ENCODE results near the gene ISG15. TPM values are rescaled to one million over a fixed set of nuclear protein-coding genes. Genes with fewer than 3 reads are reported as not detected.

Gene ISG15
- total and polyA plus RNA-seq, 2 of the 13 experiments (the other 11 are each of a cell fraction or from before 2014, with no cell fraction given) = 42.1 to 54.9 TPM

GRCh38 chr1:1047407-1047806 lies 34.1 kb downstream of the ISG15 start (continued):
- TF ChIP-seq, protein P1, sequence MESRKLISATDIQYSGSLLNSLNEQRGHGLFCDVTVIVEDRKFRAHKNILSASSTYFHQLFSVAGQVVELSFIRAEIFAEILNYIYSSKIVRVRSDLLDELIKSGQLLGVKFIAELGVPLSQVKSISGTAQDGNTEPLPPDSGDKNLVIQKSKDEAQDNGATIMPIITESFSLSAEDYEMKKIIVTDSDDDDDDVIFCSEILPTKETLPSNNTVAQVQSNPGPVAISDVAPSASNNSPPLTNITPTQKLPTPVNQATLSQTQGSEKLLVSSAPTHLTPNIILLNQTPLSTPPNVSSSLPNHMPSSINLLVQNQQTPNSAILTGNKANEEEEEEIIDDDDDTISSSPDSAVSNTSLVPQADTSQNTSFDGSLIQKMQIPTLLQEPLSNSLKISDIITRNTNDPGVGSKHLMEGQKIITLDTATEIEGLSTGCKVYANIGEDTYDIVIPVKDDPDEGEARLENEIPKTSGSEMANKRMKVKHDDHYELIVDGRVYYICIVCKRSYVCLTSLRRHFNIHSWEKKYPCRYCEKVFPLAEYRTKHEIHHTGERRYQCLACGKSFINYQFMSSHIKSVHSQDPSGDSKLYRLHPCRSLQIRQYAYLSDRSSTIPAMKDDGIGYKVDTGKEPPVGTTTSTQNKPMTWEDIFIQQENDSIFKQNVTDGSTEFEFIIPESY (CRISPR knock-in tag; IDR thresholded peaks at IDR 0.05) = peak; percentile 87
- peak; percentile 25; the same call in 1 of the 2 replicates for TF ChIP-seq HNF4A (CRISPR knock-in tag; IDR thresholded peaks at IDR 0.05)

GRCh38 chr1:1047963-1048362 lies 34.7 kb downstream of the ISG15 start:
- H4K20me1 ChIP-seq (ENCODE audit: insufficient read depth, low read length) = no peaks in the 10 kb centered on the region
- ATAC-seq (no peak), DNase-seq (ENCODE audit: low spot score) (no peak), FAIRE-seq (no peak)
- no TSS peak for BruUV-seq (replicated peaks)
- 96% methylated on average over 22 of the region's 25 CpGs for WGBS (ENCODE audit: low lambda C conversion rate)
- no peaks in the 10 kb centered on the region for H3K4me1 ChIP-seq (ENCODE audit: insufficient read depth, low read length)
- CTCF ChIA-PET (ENCODE audit: low intra/inter-chr PET ratio, low total read pairs) = no interaction called here
- no peaks in the 10 kb centered on the region for H3K79me2 ChIP-seq (ENCODE audit: insufficient read depth, low read length)
- H3K27ac ChIP-seq (ENCODE audit: extremely low read length, insufficient read depth, low read length) = no peak overlapping the region
- H3K36me3 ChIP-seq (replicated peaks in 1 of 2; ENCODE audit: control insufficient read depth in 1 of 2, insufficient read depth in 2 of 2, low read length in 2 of 2) = peaks cover 53 to 68% of the 10 kb centered on the region in 2 experiments; a peak in 4 of 5 replicates
- no peak overlapping the region for H3K4me2 ChIP-seq (ENCODE audit: low read depth, low read length)
- no peaks in the 10 kb centered on the region for H3K9me3 ChIP-seq (ENCODE audit: low read length)
- H3K4me3 ChIP-seq (replicated peaks in 1 of 3; ENCODE audit: insufficient read depth in 1 of 3, low read depth in 2 of 3, low read length in 3 of 3) = no peak overlapping the region
- no peak overlapping the region for H2AFZ ChIP-seq (ENCODE audit: low read length)
- in situ Hi-C loops (cut with HindIII; ENCODE audit: extremely low pct_ligation_motif_present, low pct_unique_long_range_greater_than_20kb) (no loop called here), intact Hi-C loops (cut with micrococcal nuclease; ENCODE audit: unreplicated experiment) (no loop called here)
- POLR2A ChIA-PET = no interaction called here
- H3K27me3 ChIP-seq (ENCODE audit: control insufficient read depth in 1 of 2, insufficient read depth in 2 of 2, low read length in 2 of 2) = no peaks in the 10 kb centered on the region
- H3K9ac ChIP-seq (ENCODE audit: insufficient read depth, low read depth, low read length) = no peak overlapping the region
- TF ChIP-seq MEF2D (CRISPR knock-in tag; IDR thresholded peaks at IDR 0.05) (no peak), IRF1 (CRISPR knock-in tag; IDR thresholded peaks at IDR 0.05; ENCODE audit: low read depth) (no peak), ZNF687 (CRISPR knock-in tag; IDR thresholded peaks at IDR 0.05) (no peak), U2AF1 (optimal IDR thresholded peaks at IDR 0.05; ENCODE audit: low read depth, low read length) (no peak), ARID2 (CRISPR knock-in tag; IDR thresholded peaks at IDR 0.05; ENCODE audit: borderline replicate concordance) (no peak), TBL1XR1 (IDR thresholded peaks at IDR 0.05; ENCODE audit: borderline replicate concordance, low read length, partially characterized antibody) (no peak), ZFP36L2 (CRISPR knock-in tag; IDR thresholded peaks at IDR 0.05) (no peak), CC2D1A (CRISPR knock-in tag; IDR thresholded peaks at IDR 0.05) (no peak), NFRKB (IDR thresholded peaks at IDR 0.05) (no peak), TAF15 (IDR thresholded peaks at IDR 0.05; ENCODE audit: low read depth, low read length, poor library complexity, severe bottlenecking) (no peak), ZNF574 (CRISPR knock-in tag; IDR thresholded peaks at IDR 0.05) (no peak)

All from HepG2 (cell line).